ENCODE results near the gene ABLIM2.

The ABLIM2 gene

GRCh38 chr4:8067945-8068896 lies 90.4 kb downstream of the ABLIM2 start:
- no peak for DNase-seq (ENCODE audit: low spot score)

GRCh38 chr4:8067274-8067936 lies 91.2 kb downstream of the ABLIM2 start:
- DNase-seq (ENCODE audit: low spot score): no peak

GRCh38 chr4:8066336-8066931 lies 92.2 kb downstream of the ABLIM2 start:
- peak; percentile 42 for DNase-seq (ENCODE audit: low spot score)

GRCh38 chr4:8063974-8064563 lies 94.5 kb downstream of the ABLIM2 start:
- DNase-seq (ENCODE audit: low spot score): no peak

GRCh38 chr4:8061573-8061972 lies 97.0 kb downstream of the ABLIM2 start:
- no peak for DNase-seq (ENCODE audit: low spot score)

GRCh38 chr4:8061145-8061544 lies 97.5 kb downstream of the ABLIM2 start:
- no peak for DNase-seq (ENCODE audit: low spot score)

GRCh38 chr4:8060632-8061031 lies 98.0 kb downstream of the ABLIM2 start:
- DNase-seq (ENCODE audit: low spot score): no peak

- no peak for DNase-seq (ENCODE audit: low spot score)
Measured at GRCh38 chr4:8058031-8058479, 100.6 kb downstream of the ABLIM2 start.

- DNase-seq (ENCODE audit: low spot score): no peak
Measured at GRCh38 chr4:8055206-8055605, 103.4 kb downstream of the ABLIM2 start.

GRCh38 chr4:8053688-8054449 lies 104.7 kb downstream of the ABLIM2 start:
- no peak for DNase-seq (ENCODE audit: low spot score)

- no peak for DNase-seq (ENCODE audit: low spot score)
Measured at GRCh38 chr4:8052160-8052691, 106.4 kb downstream of the ABLIM2 start.

GRCh38 chr4:8051644-8052043 lies 107.0 kb downstream of the ABLIM2 start:
- no peak for DNase-seq (ENCODE audit: low spot score)

- peak; percentile 58 for DNase-seq (ENCODE audit: low spot score)
Measured at GRCh38 chr4:8050555-8051206, 107.9 kb downstream of the ABLIM2 start.

GRCh38 chr4:8050180-8050554 lies 108.4 kb downstream of the ABLIM2 start:
- DNase-seq (ENCODE audit: low spot score): no peak

- DNase-seq (ENCODE audit: low spot score): no peak
Measured at GRCh38 chr4:8048856-8049676, 109.5 kb downstream of the ABLIM2 start.

- no peak for DNase-seq (ENCODE audit: low spot score)
Measured at GRCh38 chr4:8047837-8048678, 110.6 kb downstream of the ABLIM2 start.

- peak; percentile 34 for DNase-seq (ENCODE audit: low spot score)
Measured at GRCh38 chr4:8046925-8047541, 111.6 kb downstream of the ABLIM2 start.

- DNase-seq (ENCODE audit: low spot score): no peak
Measured at GRCh38 chr4:8045909-8046308, 112.7 kb downstream of the ABLIM2 start.

- no peak for DNase-seq (ENCODE audit: low spot score)
Measured at GRCh38 chr4:8044699-8045098, 113.9 kb downstream of the ABLIM2 start.

Data from putamen (tissue), 1 donor.